Liver (tissue), 3 donors: ENCODE measurements around the gene MEST.

ENCODE experiments used
- CTCF ChIP-seq: fragments of 150-350 bp; IDR thresholded peaks from 2 replicates; pipeline ENCODE4 v1.5.1; 2017; ENCODE audit warnings: improper control_type of control experiment, low read depth, low read length; ENCODE audit not compliant: missing input control
- EGR1 ChIP-seq, 2 donors: IDR thresholded peaks; 2 replicates each; pipeline ENCODE4 v1.6.1; 2016 to 2018; ENCODE audit warnings: antibody characterized with exemption in 2 of 2, low read depth in 2 of 2
- GABPA ChIP-seq, 2 donors: IDR thresholded peaks in 1 of 2; conservative IDR thresholded peaks in 1 of 2; 2 replicates each; pipeline ENCODE4 v1.6.1; 2016; ENCODE audit warnings: antibody characterized with exemption in 2 of 2, mild to moderate bottlenecking in 1 of 2, moderate library complexity in 1 of 2
- HNF4A ChIP-seq, 2 donors: conservative IDR thresholded peaks; 2 replicates each; pipeline ENCODE4 v1.6.1; 2016; ENCODE audit warnings: antibody characterized with exemption in 2 of 2, mild to moderate bottlenecking in 2 of 2
- HNF4G ChIP-seq: IDR thresholded peaks from 2 replicates; pipeline ENCODE4 v1.6.1; 2016; ENCODE audit warnings: antibody characterized with exemption
- MAX ChIP-seq: IDR thresholded peaks from 2 replicates; pipeline ENCODE4 v1.6.1; 2016; ENCODE audit warnings: antibody characterized with exemption
- RAD21 ChIP-seq, 2 donors: IDR thresholded peaks; 2 replicates each; pipeline ENCODE4 v1.6.1; 2016; ENCODE audit warnings: antibody characterized with exemption in 2 of 2, mild to moderate bottlenecking in 2 of 2
- REST ChIP-seq: IDR thresholded peaks from 2 replicates; pipeline ENCODE4 v1.6.1; 2016; ENCODE audit warnings: antibody characterized with exemption, mild to moderate bottlenecking
- SP1 ChIP-seq: IDR thresholded peaks from 2 replicates; pipeline ENCODE4 v1.6.1; 2018; ENCODE audit warnings: antibody characterized with exemption, mild to moderate bottlenecking
- TAF1 ChIP-seq: conservative IDR thresholded peaks from 2 replicates; pipeline ENCODE4 v1.6.1; 2016; ENCODE audit warnings: antibody characterized with exemption, mild to moderate bottlenecking
- YY1 ChIP-seq: IDR thresholded peaks from 2 replicates; pipeline ENCODE4 v1.6.1; 2016; ENCODE audit warnings: antibody characterized with exemption, mild to moderate bottlenecking
- donor health status: healthy.
- donor health status: healthy.

GRCh38 chr7:130488392-130489139 lies 3.3 kb upstream of the MEST start:
- TF ChIP-seq MAX = no peak
- TF ChIP-seq CTCF = no peak
- TF ChIP-seq SP1 = no peak
- TF ChIP-seq EGR1 (IDR thresholded peaks at IDR 0.05; ENCODE audit: low read depth in 2 of 2) = no peak
- TF ChIP-seq RAD21 (IDR thresholded peaks at IDR 0.05) = no peak
- TF ChIP-seq REST = no peak
- no peak for TF ChIP-seq TAF1
- TF ChIP-seq HNF4A (conservative IDR thresholded peaks at IDR 0.05) = no peak
- no peak for TF ChIP-seq GABPA (IDR thresholded peaks at IDR 0.05 in 1 of 2, conservative IDR thresholded peaks at IDR 0.05 in 1 of 2)
- no peak for TF ChIP-seq YY1
- no peak for TF ChIP-seq HNF4G
